Neural cell (in vitro differentiated cells): ENCODE results near the gene RNLS. TPM values are rescaled to one million over a fixed set of nuclear protein-coding genes. Genes with fewer than 3 reads are reported as not detected.

Experiments used
- H2AFZ ChIP-seq: fragments of 200-600, 300-800 bp; sonication (generic), shearing (Covaris generic); 2 replicates; pipeline ENCODE4 v1.6.0; 2014; ENCODE audit warnings: low read depth, mild to moderate bottlenecking, antibody characterized with exemption, low read length, moderate library complexity
- H3F3A ChIP-seq: fragments of 200-600 bp; shearing (Covaris generic); 2 replicates; pipeline ENCODE4 v1.6.1; 2016; ENCODE audit warnings: mild to moderate bottlenecking, moderate library complexity, mixed read lengths, antibody characterized with exemption, low read length; ENCODE audit not compliant: insufficient read depth, poor library complexity, severe bottlenecking
- H3K27ac ChIP-seq: fragments of 200-600, 300-800 bp; sonication (generic), shearing (Covaris generic); 2 replicates; pipeline ENCODE4 v1.5.1; 2014; ENCODE audit warnings: mild to moderate bottlenecking, low read length, moderate library complexity
- H3K27me3 ChIP-seq: fragments of 300-800, 200-600 bp; sonication (generic), shearing (Covaris generic); 2 replicates; pipeline ENCODE4 v1.6.0; 2014; ENCODE audit warnings: mild to moderate bottlenecking, low read depth, low read length, moderate library complexity; ENCODE audit not compliant: insufficient read depth
- H3K36me3 ChIP-seq: fragments of 300-800, 200-600 bp; sonication (generic), shearing (Covaris generic); 2 replicates; pipeline ENCODE4 v1.5.1; 2014; ENCODE audit warnings: mild to moderate bottlenecking, antibody characterized with exemption, low read length, moderate library complexity; ENCODE audit not compliant: insufficient read depth
- H3K4me2 ChIP-seq: fragments of 300-800, 200-600 bp; sonication (generic), shearing (Covaris generic); 2 replicates; pipeline ENCODE4 v1.6.0; 2014; ENCODE audit warnings: mild to moderate bottlenecking, low read length
- H3K4me3 ChIP-seq: fragments of 300-800, 200-600 bp; sonication (generic), shearing (Covaris generic); 2 replicates; pipeline ENCODE4 v1.5.1; 2014; ENCODE audit warnings: mild to moderate bottlenecking, low read length, moderate library complexity
- H3K79me2 ChIP-seq: fragments of 200-600 bp; shearing (Covaris generic); replicated peaks from 2 replicates; pipeline ENCODE4 v1.6.0; 2014; ENCODE audit warnings: mild to moderate bottlenecking, low read length, moderate library complexity; ENCODE audit not compliant: insufficient read depth
- H3K9ac ChIP-seq: fragments of 300-800, 200-600 bp; sonication (generic), shearing (Covaris generic); 2 replicates; pipeline ENCODE4 v1.6.1; 2016; ENCODE audit warnings: mild to moderate bottlenecking, low read length, mixed read lengths
- H3K9me2 ChIP-seq: fragments of 200-600 bp; shearing (Covaris generic); 2 replicates; pipeline ENCODE4 v1.6.1; 2016; ENCODE audit warnings: mild to moderate bottlenecking, low read length, mixed read lengths; ENCODE audit not compliant: insufficient read depth
- H3K9me3 ChIP-seq: fragments of 200-600, 300-800 bp; sonication (generic), shearing (Covaris generic); 2 replicates; pipeline ENCODE4 v1.6.1; 2016; ENCODE audit warnings: mild to moderate bottlenecking, mixed run types, low read length, moderate library complexity, mixed read lengths
- H4K20me1 ChIP-seq: fragments of 200-600 bp; shearing (Covaris generic); 2 replicates; pipeline ENCODE4 v1.6.1; 2016; ENCODE audit warnings: mild to moderate bottlenecking, mixed run types; ENCODE audit not compliant: insufficient read depth
- EP300 ChIP-seq: fragments of 450-650 bp; conservative IDR thresholded peaks from 2 replicates; pipeline ENCODE4 v1.6.1; 2014; ENCODE audit warnings: antibody characterized with exemption, mild to moderate bottlenecking, moderate library complexity; ENCODE audit not compliant: poor library complexity, severe bottlenecking
- EZH2 ChIP-seq: fragments of 200-600, 300-800 bp; shearing (Covaris generic), sonication (generic); IDR thresholded peaks from 2 replicates; pipeline ENCODE4 v1.6.1; 2014; ENCODE audit warnings: antibody characterized with exemption, low read length, borderline replicate concordance, mild to moderate bottlenecking; ENCODE audit not compliant: insufficient read depth, poor library complexity, severe bottlenecking
- MXI1 ChIP-seq: fragments of 450-650 bp; conservative IDR thresholded peaks from 2 replicates; pipeline ENCODE4 v1.6.1; 2014; ENCODE audit warnings: antibody characterized with exemption, mild to moderate bottlenecking; ENCODE audit not compliant: poor library complexity, severe bottlenecking
- POLR2AphosphoS5 ChIP-seq: IDR thresholded peaks from 2 replicates; pipeline ENCODE4 v1.6.1; 2012
- RAD21 ChIP-seq: fragments of 450-650 bp; conservative IDR thresholded peaks from 2 replicates; pipeline ENCODE4 v1.6.1; 2014; ENCODE audit warnings: antibody characterized with exemption, mild to moderate bottlenecking, moderate library complexity
- SMC3 ChIP-seq: fragments of 450-650 bp; conservative IDR thresholded peaks from 2 replicates; pipeline ENCODE4 v1.6.1; 2014; ENCODE audit warnings: antibody characterized with exemption, mild to moderate bottlenecking, moderate library complexity; ENCODE audit not compliant: poor library complexity
- TAF1 ChIP-seq: IDR thresholded peaks from 2 replicates; pipeline ENCODE4 v1.6.1; 2012; ENCODE audit warnings: low read depth
- polyA plus RNA-seq: library from polyadenylated mRNA; depleted of rRNA; stranded (reverse); fragments of >200 nt; gene quantifications from 2 replicates; pipeline ENCODE4 v1.2.3, GENCODE V29; 2014
- TF ChIP-seq, protein P1 (sequence below): fragments of 450-650 bp; IDR thresholded peaks from 2 replicates; pipeline ENCODE4 v1.5.1; 2014; ENCODE audit warnings: antibody characterized with exemption, mild to moderate bottlenecking, moderate library complexity; ENCODE audit not compliant: poor library complexity, severe bottlenecking
- TF ChIP-seq, protein P2 (sequence below): IDR thresholded peaks from 2 replicates; pipeline ENCODE4 v1.6.1; 2012; ENCODE audit warnings: borderline replicate concordance

The RNLS gene
- polyA plus RNA-seq, 1 donor from 2014 or later = 0.20 TPM

DNA sequence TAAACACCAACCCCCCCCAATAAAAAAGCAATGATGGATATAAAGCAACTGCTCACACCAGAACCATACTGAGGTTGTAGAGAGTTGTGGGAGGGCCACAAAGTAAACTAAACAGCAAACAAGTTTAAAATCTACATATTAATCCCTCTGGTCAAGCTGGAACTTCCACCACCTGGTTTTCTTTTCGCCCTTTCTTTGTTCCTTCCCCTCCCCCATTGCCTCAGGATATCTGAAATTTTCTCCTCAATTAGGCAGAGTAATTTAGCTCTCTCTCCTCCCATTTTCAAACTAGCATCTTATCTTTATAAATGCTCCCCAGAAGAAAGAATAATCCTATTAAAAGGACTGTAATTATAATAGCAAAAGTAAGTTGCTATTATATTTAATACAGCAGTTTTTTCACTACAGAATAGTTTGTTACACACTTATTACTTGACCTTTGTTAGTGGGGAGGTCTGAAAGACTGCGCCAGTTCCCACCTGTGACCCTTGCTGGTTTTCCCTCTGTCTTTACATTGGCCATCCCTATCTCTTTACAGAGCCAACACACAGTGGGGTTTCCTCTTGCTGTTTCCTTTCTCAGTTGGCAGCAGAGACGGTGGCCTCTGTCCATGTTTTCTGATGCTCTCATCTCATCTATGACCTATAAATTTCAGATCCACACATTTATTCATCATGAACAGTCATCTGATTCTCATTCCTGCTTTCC lies 235.4 kb downstream of the RNLS start:
- TF ChIP-seq TAF1 = no peak
- TF ChIP-seq, protein P1, sequence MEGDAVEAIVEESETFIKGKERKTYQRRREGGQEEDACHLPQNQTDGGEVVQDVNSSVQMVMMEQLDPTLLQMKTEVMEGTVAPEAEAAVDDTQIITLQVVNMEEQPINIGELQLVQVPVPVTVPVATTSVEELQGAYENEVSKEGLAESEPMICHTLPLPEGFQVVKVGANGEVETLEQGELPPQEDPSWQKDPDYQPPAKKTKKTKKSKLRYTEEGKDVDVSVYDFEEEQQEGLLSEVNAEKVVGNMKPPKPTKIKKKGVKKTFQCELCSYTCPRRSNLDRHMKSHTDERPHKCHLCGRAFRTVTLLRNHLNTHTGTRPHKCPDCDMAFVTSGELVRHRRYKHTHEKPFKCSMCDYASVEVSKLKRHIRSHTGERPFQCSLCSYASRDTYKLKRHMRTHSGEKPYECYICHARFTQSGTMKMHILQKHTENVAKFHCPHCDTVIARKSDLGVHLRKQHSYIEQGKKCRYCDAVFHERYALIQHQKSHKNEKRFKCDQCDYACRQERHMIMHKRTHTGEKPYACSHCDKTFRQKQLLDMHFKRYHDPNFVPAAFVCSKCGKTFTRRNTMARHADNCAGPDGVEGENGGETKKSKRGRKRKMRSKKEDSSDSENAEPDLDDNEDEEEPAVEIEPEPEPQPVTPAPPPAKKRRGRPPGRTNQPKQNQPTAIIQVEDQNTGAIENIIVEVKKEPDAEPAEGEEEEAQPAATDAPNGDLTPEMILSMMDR = no peak
- TF ChIP-seq MXI1 = no peak
- TF ChIP-seq SMC3 = no peak
- no peak for TF ChIP-seq EZH2
- no peak for TF ChIP-seq EP300
- TF ChIP-seq, protein P2, sequence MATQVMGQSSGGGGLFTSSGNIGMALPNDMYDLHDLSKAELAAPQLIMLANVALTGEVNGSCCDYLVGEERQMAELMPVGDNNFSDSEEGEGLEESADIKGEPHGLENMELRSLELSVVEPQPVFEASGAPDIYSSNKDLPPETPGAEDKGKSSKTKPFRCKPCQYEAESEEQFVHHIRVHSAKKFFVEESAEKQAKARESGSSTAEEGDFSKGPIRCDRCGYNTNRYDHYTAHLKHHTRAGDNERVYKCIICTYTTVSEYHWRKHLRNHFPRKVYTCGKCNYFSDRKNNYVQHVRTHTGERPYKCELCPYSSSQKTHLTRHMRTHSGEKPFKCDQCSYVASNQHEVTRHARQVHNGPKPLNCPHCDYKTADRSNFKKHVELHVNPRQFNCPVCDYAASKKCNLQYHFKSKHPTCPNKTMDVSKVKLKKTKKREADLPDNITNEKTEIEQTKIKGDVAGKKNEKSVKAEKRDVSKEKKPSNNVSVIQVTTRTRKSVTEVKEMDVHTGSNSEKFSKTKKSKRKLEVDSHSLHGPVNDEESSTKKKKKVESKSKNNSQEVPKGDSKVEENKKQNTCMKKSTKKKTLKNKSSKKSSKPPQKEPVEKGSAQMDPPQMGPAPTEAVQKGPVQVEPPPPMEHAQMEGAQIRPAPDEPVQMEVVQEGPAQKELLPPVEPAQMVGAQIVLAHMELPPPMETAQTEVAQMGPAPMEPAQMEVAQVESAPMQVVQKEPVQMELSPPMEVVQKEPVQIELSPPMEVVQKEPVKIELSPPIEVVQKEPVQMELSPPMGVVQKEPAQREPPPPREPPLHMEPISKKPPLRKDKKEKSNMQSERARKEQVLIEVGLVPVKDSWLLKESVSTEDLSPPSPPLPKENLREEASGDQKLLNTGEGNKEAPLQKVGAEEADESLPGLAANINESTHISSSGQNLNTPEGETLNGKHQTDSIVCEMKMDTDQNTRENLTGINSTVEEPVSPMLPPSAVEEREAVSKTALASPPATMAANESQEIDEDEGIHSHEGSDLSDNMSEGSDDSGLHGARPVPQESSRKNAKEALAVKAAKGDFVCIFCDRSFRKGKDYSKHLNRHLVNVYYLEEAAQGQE = no peak
- TF ChIP-seq POLR2AphosphoS5 = no peak
- no peak for TF ChIP-seq RAD21
- no peak overlapping the region for H3K9ac ChIP-seq
- no peaks in the 10 kb centered on the region for H3K27me3 ChIP-seq
- no peak overlapping the region for H3K4me3 ChIP-seq
- H3K27ac ChIP-seq = no peak overlapping the region
- no peak overlapping the region for H3K4me2 ChIP-seq
- H4K20me1 ChIP-seq = no peaks in the 10 kb centered on the region
- no peaks in the 10 kb centered on the region for H3K9me3 ChIP-seq
- H3F3A ChIP-seq = no peaks in the 10 kb centered on the region
- H3K36me3 ChIP-seq = no peaks in the 10 kb centered on the region
- no peaks in the 10 kb centered on the region for H3K79me2 ChIP-seq
- no peaks in the 10 kb centered on the region for H3K9me2 ChIP-seq
- H2AFZ ChIP-seq = no peak overlapping the region

DNA sequence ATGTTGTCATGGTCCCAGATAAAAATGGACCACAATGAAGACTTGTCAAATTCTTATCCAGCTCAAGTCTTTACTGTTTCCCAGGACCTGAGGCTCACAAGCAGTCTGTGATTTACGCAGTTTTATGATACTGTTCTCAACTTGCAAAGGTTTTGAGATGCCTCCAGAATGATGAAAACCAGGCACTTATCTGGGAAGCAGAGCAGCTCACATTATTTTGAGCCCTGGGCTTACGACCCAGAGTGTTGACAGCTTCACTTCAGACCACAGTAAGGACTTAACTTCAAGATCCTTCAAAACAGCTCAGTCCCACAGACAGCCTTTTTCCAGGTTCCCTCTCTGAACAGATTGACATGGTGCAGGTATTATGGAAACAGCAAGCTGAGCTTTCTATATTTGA lies 236.1 kb downstream of the RNLS start:
- TF ChIP-seq TAF1 = no peak
- TF ChIP-seq SMC3 = no peak
- no peak for TF ChIP-seq RAD21
- no peak for TF ChIP-seq POLR2AphosphoS5
- TF ChIP-seq, protein P1 = no peak
- no peak for TF ChIP-seq EZH2
- no peak for TF ChIP-seq EP300
- TF ChIP-seq, protein P2 = no peak
- no peak for TF ChIP-seq MXI1
- no peaks in the 10 kb centered on the region for H3K79me2 ChIP-seq
- no peak overlapping the region for H2AFZ ChIP-seq
- H3K4me3 ChIP-seq = no peak overlapping the region
- no peaks in the 10 kb centered on the region for H4K20me1 ChIP-seq
- no peaks in the 10 kb centered on the region for H3K27me3 ChIP-seq
- no peaks in the 10 kb centered on the region for H3K36me3 ChIP-seq
- no peak overlapping the region for H3K9ac ChIP-seq
- no peak overlapping the region for H3K27ac ChIP-seq
- H3F3A ChIP-seq = no peaks in the 10 kb centered on the region
- no peak overlapping the region for H3K4me2 ChIP-seq
- H3K9me2 ChIP-seq = no peaks in the 10 kb centered on the region
- H3K9me3 ChIP-seq = no peaks in the 10 kb centered on the region
